ENCODE results near the gene RECQL5. TPM values are rescaled to one million over a fixed set of nuclear protein-coding genes. Genes with fewer than 3 reads are reported as not detected.

RECQL5 gene
- polyA plus RNA-seq, 2 of the 4 experiments (the other 2 are of a cell fraction), result 22.7 to 39.9 TPM

DNA sequence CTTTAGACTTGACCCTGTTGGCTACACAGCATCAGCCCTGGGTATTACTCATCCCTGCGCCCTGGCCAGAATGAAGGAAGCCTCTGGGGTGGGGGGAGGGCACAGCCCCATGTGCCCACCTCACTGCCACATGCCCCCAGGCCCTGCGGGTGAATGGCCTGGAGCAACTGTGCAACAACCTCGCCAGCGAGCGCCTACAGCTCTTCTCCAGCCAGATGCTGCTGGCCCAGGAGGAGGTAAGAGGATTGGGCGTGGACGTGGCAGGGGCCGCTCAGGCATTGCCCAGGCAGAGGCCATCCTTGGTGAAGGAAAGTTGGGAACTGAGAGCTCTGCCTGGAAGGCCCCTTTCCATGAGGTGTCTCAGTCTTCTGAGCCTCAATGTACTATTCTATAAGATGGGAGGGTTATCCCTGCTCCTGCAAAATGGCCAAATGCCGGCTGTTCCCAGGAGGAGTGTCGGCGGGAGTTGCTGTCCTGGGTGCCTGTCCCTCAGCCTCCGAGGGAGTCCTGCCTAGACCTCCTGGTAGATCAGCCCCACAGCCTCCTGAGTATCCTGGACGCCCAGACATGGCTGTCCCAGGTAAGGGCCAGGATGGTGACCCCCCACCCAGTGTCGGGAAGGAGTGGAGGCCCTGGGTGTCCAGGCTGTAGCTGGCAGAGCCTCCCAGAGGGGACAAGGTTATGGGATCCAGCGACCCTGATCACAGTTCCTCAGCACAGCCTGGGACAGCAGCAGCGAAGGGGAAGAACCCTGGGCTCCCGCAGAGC is 70.5 kb downstream of the RECQL5 start:
- POLR2A ChIA-PET, result no interaction called here
- H3K9me3 ChIP-seq, result no peaks in the 10 kb centered on the region
- H3K4me1 ChIP-seq, result peaks cover 14% of the 10 kb centered on the region
- ATAC-seq (no peak; a peak in 1 of 6 replicates), DNase-seq (ENCODE audit: low read depth in 1 of 2, low spot score in 1 of 2) (no peak), FAIRE-seq (no peak)
- CTCF ChIA-PET, result interaction anchor here (0.7 to 29.9 kb wide), 8 partner anchors 26 to 388 kb away, joined by 3 to 926 read pairs (median 3); partner anchors contain the start of genes SMIM5 and TSEN54
- TF ChIP-seq HOXA7 (CRISPR knock-in tag; IDR thresholded peaks at IDR 0.05) (no peak), FOSL2 (IDR thresholded peaks at IDR 0.05) (no peak), FOSL2 (CRISPR knock-in tag; IDR thresholded peaks at IDR 0.05) (no peak), FOSB (CRISPR knock-in tag; IDR thresholded peaks at IDR 0.05) (no peak), RAD21 (conservative IDR thresholded peaks at IDR 0.05 in 1 of 2, IDR thresholded peaks at IDR 0.05 in 1 of 2) (no peak), RNF2 (IDR thresholded peaks at IDR 0.05; ENCODE audit: borderline replicate concordance, low read depth) (no peak), RCOR1 (IDR thresholded peaks at IDR 0.05; ENCODE audit: low read depth, low read length) (no peak), MYC (IDR thresholded peaks at IDR 0.05; ENCODE audit: borderline replicate concordance, low read length) (no peak), EP300 (IDR thresholded peaks at IDR 0.05) (no peak), JUNB (IDR thresholded peaks at IDR 0.05) (no peak), GATA3 (IDR thresholded peaks at IDR 0.05; ENCODE audit: borderline replicate concordance) (no peak), PHF8 (IDR thresholded peaks at IDR 0.05; ENCODE audit: borderline replicate concordance, low read depth) (no peak), CHD2 (IDR thresholded peaks at IDR 0.05; ENCODE audit: low read length, partially characterized antibody) (no peak), HOXB13 (CRISPR knock-in tag; IDR thresholded peaks at IDR 0.05; ENCODE audit: low read depth) (no peak)
- TF ChIP-seq, protein P1, sequence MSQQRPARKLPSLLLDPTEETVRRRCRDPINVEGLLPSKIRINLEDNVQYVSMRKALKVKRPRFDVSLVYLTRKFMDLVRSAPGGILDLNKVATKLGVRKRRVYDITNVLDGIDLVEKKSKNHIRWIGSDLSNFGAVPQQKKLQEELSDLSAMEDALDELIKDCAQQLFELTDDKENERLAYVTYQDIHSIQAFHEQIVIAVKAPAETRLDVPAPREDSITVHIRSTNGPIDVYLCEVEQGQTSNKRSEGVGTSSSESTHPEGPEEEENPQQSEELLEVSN (IDR thresholded peaks at IDR 0.05; ENCODE audit: borderline replicate concordance, low read depth), result no peak
- TF ChIP-seq, protein P2, sequence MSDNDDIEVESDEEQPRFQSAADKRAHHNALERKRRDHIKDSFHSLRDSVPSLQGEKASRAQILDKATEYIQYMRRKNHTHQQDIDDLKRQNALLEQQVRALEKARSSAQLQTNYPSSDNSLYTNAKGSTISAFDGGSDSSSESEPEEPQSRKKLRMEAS (IDR thresholded peaks at IDR 0.05), result no peak
- TF ChIP-seq, protein P3, sequence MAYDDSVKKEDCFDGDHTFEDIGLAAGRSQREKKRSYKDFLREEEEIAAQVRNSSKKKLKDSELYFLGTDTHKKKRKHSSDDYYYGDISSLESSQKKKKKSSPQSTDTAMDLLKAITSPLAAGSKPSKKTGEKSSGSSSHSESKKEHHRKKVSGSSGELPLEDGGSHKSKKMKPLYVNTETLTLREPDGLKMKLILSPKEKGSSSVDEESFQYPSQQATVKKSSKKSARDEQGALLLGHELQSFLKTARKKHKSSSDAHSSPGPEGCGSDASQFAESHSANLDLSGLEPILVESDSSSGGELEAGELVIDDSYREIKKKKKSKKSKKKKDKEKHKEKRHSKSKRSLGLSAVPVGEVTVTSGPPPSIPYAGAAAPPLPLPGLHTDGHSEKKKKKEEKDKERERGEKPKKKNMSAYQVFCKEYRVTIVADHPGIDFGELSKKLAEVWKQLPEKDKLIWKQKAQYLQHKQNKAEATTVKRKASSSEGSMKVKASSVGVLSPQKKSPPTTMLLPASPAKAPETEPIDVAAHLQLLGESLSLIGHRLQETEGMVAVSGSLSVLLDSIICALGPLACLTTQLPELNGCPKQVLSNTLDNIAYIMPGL (CRISPR knock-in tag; IDR thresholded peaks at IDR 0.05; ENCODE audit: borderline replicate concordance), result no peak
- TF ChIP-seq, protein P4, sequence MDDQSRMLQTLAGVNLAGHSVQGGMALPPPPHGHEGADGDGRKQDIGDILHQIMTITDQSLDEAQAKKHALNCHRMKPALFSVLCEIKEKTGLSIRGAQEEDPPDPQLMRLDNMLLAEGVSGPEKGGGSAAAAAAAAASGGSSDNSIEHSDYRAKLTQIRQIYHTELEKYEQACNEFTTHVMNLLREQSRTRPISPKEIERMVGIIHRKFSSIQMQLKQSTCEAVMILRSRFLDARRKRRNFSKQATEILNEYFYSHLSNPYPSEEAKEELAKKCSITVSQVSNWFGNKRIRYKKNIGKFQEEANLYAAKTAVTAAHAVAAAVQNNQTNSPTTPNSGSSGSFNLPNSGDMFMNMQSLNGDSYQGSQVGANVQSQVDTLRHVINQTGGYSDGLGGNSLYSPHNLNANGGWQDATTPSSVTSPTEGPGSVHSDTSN (IDR thresholded peaks at IDR 0.05), result no peak
- peak overlapping the region in 1 of 2 experiments; percentile 41; a peak in 1 of 6 replicates for H3K27ac ChIP-seq
- H3K4me2 ChIP-seq, result no peak overlapping the region
- whole genome bisulfite sequencing (ENCODE audit: missing lambda C conversion rate), result 83% methylated on average over 13 of the region's 17 CpGs
- no peak overlapping the region for H3K4me3 ChIP-seq

DNA sequence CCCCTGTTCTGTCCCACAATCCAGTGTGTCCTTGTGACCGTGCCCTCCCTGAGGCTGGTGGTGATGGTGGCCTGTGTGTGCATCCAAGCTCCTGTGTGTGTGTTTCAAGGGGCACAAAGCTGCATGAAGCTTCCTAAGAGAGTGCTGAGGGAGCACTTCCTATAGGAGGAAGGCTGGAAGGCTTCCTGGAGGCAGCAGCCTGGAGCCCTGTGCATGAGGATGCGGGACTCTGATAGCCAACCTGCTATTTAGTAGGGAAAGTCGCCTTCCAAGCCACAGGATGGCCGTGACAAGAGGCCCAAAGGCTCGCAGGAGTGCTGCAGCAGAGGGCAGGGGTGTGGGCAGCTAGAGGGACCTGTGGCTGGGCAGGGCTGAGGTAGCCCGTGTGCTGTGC is 71.0 kb downstream of the RECQL5 start:
- Histone ChIP-seq H3K4me1 (peaks cover 8% of the 10 kb centered on the region), H3K4me2 (no peak overlapping the region), H3K27ac (peak overlapping the region in 1 of 2 experiments; percentile 41; a peak in 1 of 6 replicates), H3K4me3 (no peak overlapping the region), H3K9me3 (no peaks in the 10 kb centered on the region)
- no peak for ATAC-seq
- ChIA-PET CTCF (interaction anchor here (0.7 to 29.9 kb wide), 6 partner anchors 27 to 388 kb away, joined by 3 to 926 read pairs (median 4); partner anchors contain the start of genes SMIM5 and TSEN54), POLR2A (no interaction called here)
- 65% methylated on average over 6 of the region's 6 CpGs for WGBS (ENCODE audit: missing lambda C conversion rate)
- FAIRE-seq, result no peak
- no peak for TF ChIP-seq EP300 (IDR thresholded peaks at IDR 0.05)
- no peak for TF ChIP-seq ESRRA (IDR thresholded peaks at IDR 0.05; ENCODE audit: borderline replicate concordance, low read length)
- no peak for TF ChIP-seq CHD4 (IDR thresholded peaks at IDR 0.05; ENCODE audit: borderline replicate concordance)
- no peak for TF ChIP-seq FOXS1 (CRISPR knock-in tag; IDR thresholded peaks at IDR 0.05)
- TF ChIP-seq, protein P5, sequence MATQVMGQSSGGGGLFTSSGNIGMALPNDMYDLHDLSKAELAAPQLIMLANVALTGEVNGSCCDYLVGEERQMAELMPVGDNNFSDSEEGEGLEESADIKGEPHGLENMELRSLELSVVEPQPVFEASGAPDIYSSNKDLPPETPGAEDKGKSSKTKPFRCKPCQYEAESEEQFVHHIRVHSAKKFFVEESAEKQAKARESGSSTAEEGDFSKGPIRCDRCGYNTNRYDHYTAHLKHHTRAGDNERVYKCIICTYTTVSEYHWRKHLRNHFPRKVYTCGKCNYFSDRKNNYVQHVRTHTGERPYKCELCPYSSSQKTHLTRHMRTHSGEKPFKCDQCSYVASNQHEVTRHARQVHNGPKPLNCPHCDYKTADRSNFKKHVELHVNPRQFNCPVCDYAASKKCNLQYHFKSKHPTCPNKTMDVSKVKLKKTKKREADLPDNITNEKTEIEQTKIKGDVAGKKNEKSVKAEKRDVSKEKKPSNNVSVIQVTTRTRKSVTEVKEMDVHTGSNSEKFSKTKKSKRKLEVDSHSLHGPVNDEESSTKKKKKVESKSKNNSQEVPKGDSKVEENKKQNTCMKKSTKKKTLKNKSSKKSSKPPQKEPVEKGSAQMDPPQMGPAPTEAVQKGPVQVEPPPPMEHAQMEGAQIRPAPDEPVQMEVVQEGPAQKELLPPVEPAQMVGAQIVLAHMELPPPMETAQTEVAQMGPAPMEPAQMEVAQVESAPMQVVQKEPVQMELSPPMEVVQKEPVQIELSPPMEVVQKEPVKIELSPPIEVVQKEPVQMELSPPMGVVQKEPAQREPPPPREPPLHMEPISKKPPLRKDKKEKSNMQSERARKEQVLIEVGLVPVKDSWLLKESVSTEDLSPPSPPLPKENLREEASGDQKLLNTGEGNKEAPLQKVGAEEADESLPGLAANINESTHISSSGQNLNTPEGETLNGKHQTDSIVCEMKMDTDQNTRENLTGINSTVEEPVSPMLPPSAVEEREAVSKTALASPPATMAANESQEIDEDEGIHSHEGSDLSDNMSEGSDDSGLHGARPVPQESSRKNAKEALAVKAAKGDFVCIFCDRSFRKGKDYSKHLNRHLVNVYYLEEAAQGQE (IDR thresholded peaks at IDR 0.05), result no peak
- TF ChIP-seq SMC3 (IDR thresholded peaks at IDR 0.05), result no peak
- TF ChIP-seq ZFP36 (IDR thresholded peaks at IDR 0.05; ENCODE audit: borderline replicate concordance, partially characterized antibody), result peak; percentile 87
- no peak for TF ChIP-seq NPAS2 (CRISPR knock-in tag; IDR thresholded peaks at IDR 0.05; ENCODE audit: borderline replicate concordance)
- TF ChIP-seq MAFK (IDR thresholded peaks at IDR 0.05; ENCODE audit: partially characterized antibody), result peak; percentile 20
- no peak for TF ChIP-seq ZNF302 (CRISPR knock-in tag; IDR thresholded peaks at IDR 0.05)
- DNase-seq (ENCODE audit: low read depth in 1 of 2, low spot score in 1 of 2), result no peak

All from A549 (cell line).